MM.1S (cell line): ENCODE results near the gene MTNR1B.

Source experiments
- DNase-seq: peaks from one replicate; pipeline ENCODE4 v3.0.0-alpha.2; 2015
- H2AFZ ChIP-seq: fragments of 300-600 bp; sonication (generic); 2 replicates; pipeline ENCODE4 v1.6.0; 2016; ENCODE audit warnings: antibody characterized with exemption, low read length
- H3F3A ChIP-seq: fragments of 300-600 bp; sonication (generic); 2 replicates; pipeline ENCODE4 v1.6.1; 2016; ENCODE audit warnings: mild to moderate bottlenecking, antibody characterized with exemption, low read length, moderate library complexity, mixed read lengths; ENCODE audit not compliant: insufficient read depth
- H3K27ac ChIP-seq: fragments of 300-600 bp; sonication (generic); 2 replicates; pipeline ENCODE4 v1.5.1; 2016; ENCODE audit warnings: mild to moderate bottlenecking, low read length
- H3K27me3 ChIP-seq: fragments of 300-600 bp; sonication (generic); replicated peaks from 2 replicates; pipeline ENCODE4 v1.6.0; 2016; ENCODE audit warnings: low read length; ENCODE audit not compliant: insufficient read depth
- H3K36me3 ChIP-seq: fragments of 300-600 bp; sonication (generic); replicated peaks from 2 replicates; pipeline ENCODE4 v1.6.1; 2016; ENCODE audit warnings: mild to moderate bottlenecking, low read length, mixed read lengths; ENCODE audit not compliant: insufficient read depth
- H3K4me1 ChIP-seq: fragments of 300-600 bp; sonication (generic); 2 replicates; pipeline ENCODE4 v1.6.1; 2016; ENCODE audit warnings: low read length, mixed read lengths
- H3K4me2 ChIP-seq: fragments of 300-600 bp; sonication (generic); 2 replicates; pipeline ENCODE4 v1.6.0; 2016; ENCODE audit warnings: low read depth, low read length
- H3K4me3 ChIP-seq: fragments of 300-600 bp; sonication (generic); 2 replicates; pipeline ENCODE4 v1.5.1; 2016; ENCODE audit warnings: low read length, mixed read lengths
- H3K79me2 ChIP-seq: fragments of 300-600 bp; sonication (generic); 2 replicates; pipeline ENCODE4 v1.6.1; 2016; ENCODE audit warnings: mixed run types, low read length, mixed read lengths
- H3K9ac ChIP-seq: fragments of 300-600 bp; sonication (generic); 2 replicates; pipeline ENCODE4 v1.6.1; 2016; ENCODE audit warnings: low read length, mixed read lengths
- H3K9me2 ChIP-seq: fragments of 300-600 bp; sonication (generic); replicated peaks from 2 replicates; pipeline ENCODE4 v1.6.1; 2016; ENCODE audit warnings: mild to moderate bottlenecking, low read length, mixed read lengths; ENCODE audit not compliant: insufficient read depth
- H3K9me3 ChIP-seq: fragments of 300-600 bp; sonication (generic); replicated peaks from 2 replicates; pipeline ENCODE4 v1.6.1; 2016; ENCODE audit warnings: mild to moderate bottlenecking, low read length, mixed read lengths; ENCODE audit not compliant: insufficient read depth
- H4K20me1 ChIP-seq: fragments of 300-600 bp; sonication (generic); 2 replicates; pipeline ENCODE4 v1.6.1; 2016; ENCODE audit warnings: mild to moderate bottlenecking, low read length, moderate library complexity, mixed read lengths; ENCODE audit not compliant: insufficient read depth
- CTCF ChIP-seq: fragments of 300-600 bp; sonication (generic); IDR thresholded peaks from 2 replicates; pipeline ENCODE4 v1.5.1; 2016; ENCODE audit warnings: antibody characterized with exemption, low read length, mixed read lengths
- EZH2 ChIP-seq: fragments of 300-600 bp; sonication (generic); optimal IDR thresholded peaks from 2 replicates; pipeline ENCODE3; 2017; ENCODE audit warnings: low read depth, mild to moderate bottlenecking, antibody characterized with exemption, low read length, mixed read lengths
- EZH2phosphoT487 ChIP-seq: fragments of 300-600 bp; sonication (generic); IDR thresholded peaks from 2 replicates; pipeline ENCODE4 v1.6.1; 2018; ENCODE audit warnings: antibody characterized with exemption, low read length

Gene MTNR1B

GRCh38 chr11:92979176-92979575 is 9.7 kb downstream of the MTNR1B start:
- Histone ChIP-seq H3K9me3 (no peaks in the 10 kb centered on the region), H3K27ac (no peak overlapping the region), H3K36me3 (no peaks in the 10 kb centered on the region), H4K20me1 (no peaks in the 10 kb centered on the region), H3F3A (no peaks in the 10 kb centered on the region), H3K4me1 (no peaks in the 10 kb centered on the region), H3K4me2 (no peak overlapping the region), H3K27me3 (no peaks in the 10 kb centered on the region), H2AFZ (no peak overlapping the region), H3K4me3 (no peak overlapping the region), H3K79me2 (no peaks in the 10 kb centered on the region), H3K9ac (no peak overlapping the region), H3K9me2 (no peaks in the 10 kb centered on the region)
- DNase-seq, result no peak
- TF ChIP-seq EZH2, result no peak
- TF ChIP-seq EZH2phosphoT487, result no peak
- TF ChIP-seq CTCF, result no peak

GRCh38 chr11:92980312-92980711 is 10.9 kb downstream of the MTNR1B start:
- no peak for DNase-seq
- H3K4me2 ChIP-seq, result no peak overlapping the region
- H3K36me3 ChIP-seq, result no peaks in the 10 kb centered on the region
- H4K20me1 ChIP-seq, result no peaks in the 10 kb centered on the region
- no peak overlapping the region for H3K4me3 ChIP-seq
- H2AFZ ChIP-seq, result no peak overlapping the region
- no peaks in the 10 kb centered on the region for H3K4me1 ChIP-seq
- H3K27me3 ChIP-seq, result no peaks in the 10 kb centered on the region
- TF ChIP-seq CTCF (no peak), EZH2phosphoT487 (no peak), EZH2 (no peak)
- H3F3A ChIP-seq, result no peaks in the 10 kb centered on the region
- no peaks in the 10 kb centered on the region for H3K9me2 ChIP-seq
- no peaks in the 10 kb centered on the region for H3K9me3 ChIP-seq
- H3K79me2 ChIP-seq, result no peaks in the 10 kb centered on the region
- H3K27ac ChIP-seq, result no peak overlapping the region
- H3K9ac ChIP-seq, result no peak overlapping the region

- H2AFZ ChIP-seq, result no peak overlapping the region
- DNase-seq, result no peak
- H3K4me2 ChIP-seq, result no peak overlapping the region
These were observed 12.1 kb downstream of the MTNR1B start for GRCh38 chr11:92981508-92982043.

More at GRCh38 chr11:92981508-92982043, 12.1 kb downstream of the MTNR1B start:
- TF ChIP-seq EZH2phosphoT487 (no peak), CTCF (no peak), EZH2 (no peak)
- Histone ChIP-seq H3K36me3 (no peaks in the 10 kb centered on the region), H3K79me2 (no peaks in the 10 kb centered on the region), H3K4me1 (no peaks in the 10 kb centered on the region), H3K27me3 (no peaks in the 10 kb centered on the region), H3F3A (no peaks in the 10 kb centered on the region), H3K9ac (no peak overlapping the region), H3K27ac (no peak overlapping the region), H4K20me1 (no peaks in the 10 kb centered on the region), H3K4me3 (no peak overlapping the region), H3K9me2 (no peaks in the 10 kb centered on the region), H3K9me3 (no peaks in the 10 kb centered on the region)
